HepG2 (cell line): ENCODE results near the gene SIT1. TPM values are rescaled to one million over a fixed set of nuclear protein-coding genes. Genes with fewer than 3 reads are reported as not detected.

Source experiments
- ARHGAP35 ChIP-seq: sonication (generic); formaldehyde crosslinking; IDR thresholded peaks from 2 replicates; pipeline ENCODE4 v1.9.0; 2022; ENCODE audit warnings: mild to moderate bottlenecking, inconsistent platforms, moderate library complexity, missing genetic modification reagents, borderline replicate concordance
- ARID2 ChIP-seq: sonication (generic); formaldehyde crosslinking; IDR thresholded peaks from 2 replicates; pipeline ENCODE4 v1.8.1; 2022; ENCODE audit warnings: mild to moderate bottlenecking, missing genetic modification reagents, borderline replicate concordance
- ATF3 ChIP-seq: sonication (generic); formaldehyde crosslinking; IDR thresholded peaks from 2 replicates; pipeline ENCODE4 v1.4.0; 2020; ENCODE audit warnings: missing genetic modification reagents
- CEBPG ChIP-seq: IDR thresholded peaks from 2 replicates; pipeline ENCODE4 v1.6.1; 2016
- CERS6 ChIP-seq: sonication (generic); formaldehyde crosslinking; IDR thresholded peaks from 2 replicates; pipeline ENCODE4 v1.5.0; 2020; ENCODE audit warnings: missing genetic modification reagents
- CREB1 ChIP-seq, 2 experiments: fragments of 450-650 bp in 1 of 2; IDR thresholded peaks; 2 replicates each; pipeline ENCODE4 v1.6.1; 2016 to 2017; ENCODE audit warnings: control low read depth in 1 of 2, mild to moderate bottlenecking in 1 of 2, missing compliant biosample characterization in 1 of 2, missing genetic modification characterization in 1 of 2
- KLF16 ChIP-seq, 2 experiments: sonication (generic) in 1 of 2; formaldehyde crosslinking in 1 of 2; IDR thresholded peaks; 2 replicates each; pipeline versions ENCODE4 v1.6.1 to v1.8.0; 2016 to 2023; ENCODE audit warnings: missing genetic modification reagents in 2 of 2, missing compliant biosample characterization in 1 of 2
- NCOR1 ChIP-seq: fragments of 200-600 bp; sonication (generic); IDR thresholded peaks from 2 replicates; pipeline ENCODE4 v1.7.0; 2017; ENCODE audit warnings: antibody characterized with exemption, low read length, borderline replicate concordance
- NFIB ChIP-seq: sonication (generic); formaldehyde crosslinking; IDR thresholded peaks from 2 replicates; pipeline ENCODE4 v1.9.0; 2021; ENCODE audit warnings: missing genetic modification reagents, mild to moderate bottlenecking, borderline replicate concordance
- NR2F6 ChIP-seq, 2 experiments: IDR thresholded peaks; 2 replicates each; pipeline ENCODE4 v1.6.1; 2016; ENCODE audit warnings: antibody characterized with exemption in 1 of 2, mild to moderate bottlenecking in 1 of 2
- PHF5A ChIP-seq: IDR thresholded peaks from one replicate; pipeline ENCODE4 v1.6.1; 2018; ENCODE audit warnings: low read depth, missing genetic modification reagents; ENCODE audit not compliant: unreplicated experiment
- RBAK ChIP-seq: sonication (generic); formaldehyde crosslinking; IDR thresholded peaks from 2 replicates; pipeline ENCODE4 v1.5.1; 2020; ENCODE audit warnings: mild to moderate bottlenecking, missing genetic modification reagents
- TERF1 ChIP-seq: sonication (generic); formaldehyde crosslinking; IDR thresholded peaks from 2 replicates; pipeline ENCODE4 v1.8.0; 2022; ENCODE audit warnings: mild to moderate bottlenecking, missing genetic modification reagents, moderate library complexity
- ZHX2 ChIP-seq, 2 experiments: sonication (generic) in 1 of 2; formaldehyde crosslinking in 1 of 2; IDR thresholded peaks; 2 replicates each; pipeline versions ENCODE4 v1.6.1 to v1.9.0; 2014 to 2022; ENCODE audit warnings: antibody characterized with exemption in 1 of 2, borderline replicate concordance in 1 of 2, inconsistent platforms in 1 of 2, low read depth in 1 of 2, missing genetic modification reagents in 1 of 2
- ZKSCAN8 ChIP-seq: IDR thresholded peaks from 2 replicates; pipeline ENCODE4 v1.6.1; 2016; ENCODE audit warnings: borderline replicate concordance, missing genetic modification reagents, missing compliant biosample characterization
- ZNF136 ChIP-seq: sonication (generic); formaldehyde crosslinking; IDR thresholded peaks from 2 replicates; pipeline ENCODE4 v1.8.1; 2022; ENCODE audit warnings: low read depth, mild to moderate bottlenecking, moderate library complexity, missing genetic modification reagents
- ZNF274 ChIP-seq: sonication (generic); formaldehyde crosslinking; IDR thresholded peaks from 2 replicates; pipeline ENCODE4 v1.5.1; 2020; ENCODE audit warnings: mild to moderate bottlenecking, missing genetic modification reagents
- ZNF296 ChIP-seq: sonication (generic); formaldehyde crosslinking; conservative IDR thresholded peaks from 2 replicates; pipeline ENCODE4 v1.5.0; 2020; ENCODE audit warnings: mild to moderate bottlenecking, missing genetic modification reagents
- ZNF552 ChIP-seq: sonication (generic); formaldehyde crosslinking; IDR thresholded peaks from 2 replicates; pipeline ENCODE4 v1.9.0; 2022; ENCODE audit warnings: missing genetic modification reagents, mild to moderate bottlenecking, borderline replicate concordance
- ZNF672 ChIP-seq: sonication (generic); formaldehyde crosslinking; IDR thresholded peaks from 2 replicates; pipeline ENCODE4 v1.8.1; 2022; ENCODE audit warnings: missing genetic modification reagents
- ZSCAN22 ChIP-seq: sonication (generic); formaldehyde crosslinking; IDR thresholded peaks from 2 replicates; pipeline ENCODE4 v1.4.0; 2020; ENCODE audit warnings: mild to moderate bottlenecking, missing genetic modification reagents
- polyA plus RNA-seq, 8 experiments: library from polyadenylated mRNA; depleted of rRNA in 3 of 8; stranded (reverse) in 7 of 8; unstranded in 1 of 8; fragments of >200 nt; fragmentation: Illumina TruSeq in 4 of 8; extraction: Trizol in 4 of 8; gene quantifications; 2 replicates each; pipeline versions ENCODE4 v1.2.1 to v1.2.3, GENCODE V29; 2011 to 2016; ENCODE audit warnings: low read depth in 4 of 8, missing spikeins in 1 of 8, mixed read lengths in 1 of 8; ENCODE audit not compliant: insufficient read depth in 1 of 8
- total RNA-seq, 5 experiments: library from RNA; depleted of rRNA; stranded (reverse); fragments of >200 nt; fragmentation: Illumina TruSeq; extraction: Trizol; gene quantifications; 2 replicates each; pipeline ENCODE4 v1.2.3, GENCODE V29; 2016; ENCODE audit warnings: low read depth in 1 of 5

Gene SIT1
- total and polyA plus RNA-seq, 2 of the 13 experiments (the other 11 are each of a cell fraction or from before 2014, with no cell fraction given) = 0.09 to 6.7 TPM

GRCh38 chr9:35603986-35604577, 46.6 kb downstream of the SIT1 start (continued):
- no peak for TF ChIP-seq ZHX2 (IDR thresholded peaks at IDR 0.05; ENCODE audit: low read depth)
- no peak for TF ChIP-seq ZHX2 (CRISPR knock-in tag; IDR thresholded peaks at IDR 0.05; ENCODE audit: borderline replicate concordance)
- peak; percentile 89 for TF ChIP-seq ZKSCAN8
- TF ChIP-seq ZNF552 = no peak
- TF ChIP-seq NFIB = no peak
- peak; percentile 58; the same call in 1 of the 2 replicates for TF ChIP-seq ARHGAP35 (CRISPR knock-in tag)
- TF ChIP-seq CEBPG (CRISPR knock-in tag) = peak; percentile 4; the same call in 1 of the 2 replicates
- TF ChIP-seq ZNF274 (CRISPR knock-in tag) = no peak
- no peak for TF ChIP-seq CERS6 (CRISPR knock-in tag)
- TF ChIP-seq ZNF296 (CRISPR knock-in tag) = no peak
- no peak for TF ChIP-seq ZSCAN22 (CRISPR knock-in tag)
- peak; percentile 28 for TF ChIP-seq PHF5A
- TF ChIP-seq CREB1 (IDR thresholded peaks at IDR 0.05) = peak; percentile 86
- TF ChIP-seq CREB1 (CRISPR knock-in tag; IDR thresholded peaks at IDR 0.05) = peak; percentile 96
- TF ChIP-seq ZNF672 (CRISPR knock-in tag) = no peak
- no peak for TF ChIP-seq TERF1 (CRISPR knock-in tag)
- TF ChIP-seq ZNF136 (CRISPR knock-in tag) = peak; percentile 38; the same call in 1 of the 2 replicates
- TF ChIP-seq KLF16 (CRISPR knock-in tag; IDR thresholded peaks at IDR 0.05) = peak in 1 of 2 experiments; percentile 87; a peak in 2 of 4 replicates
- TF ChIP-seq ARID2 = peak; percentile 91
- TF ChIP-seq NCOR1 = no peak
- no peak for TF ChIP-seq RBAK (CRISPR knock-in tag)
- TF ChIP-seq ATF3 (CRISPR knock-in tag) = 0 out of 2 replicates have a peak, but pooled peaks have one; percentile 19
- TF ChIP-seq NR2F6 (IDR thresholded peaks at IDR 0.05) = no peak
- peak; percentile 45; the same call in 1 of the 2 replicates for TF ChIP-seq NR2F6 (CRISPR knock-in tag; IDR thresholded peaks at IDR 0.05)
